ENCODE results near the gene TBX2.

DNA sequence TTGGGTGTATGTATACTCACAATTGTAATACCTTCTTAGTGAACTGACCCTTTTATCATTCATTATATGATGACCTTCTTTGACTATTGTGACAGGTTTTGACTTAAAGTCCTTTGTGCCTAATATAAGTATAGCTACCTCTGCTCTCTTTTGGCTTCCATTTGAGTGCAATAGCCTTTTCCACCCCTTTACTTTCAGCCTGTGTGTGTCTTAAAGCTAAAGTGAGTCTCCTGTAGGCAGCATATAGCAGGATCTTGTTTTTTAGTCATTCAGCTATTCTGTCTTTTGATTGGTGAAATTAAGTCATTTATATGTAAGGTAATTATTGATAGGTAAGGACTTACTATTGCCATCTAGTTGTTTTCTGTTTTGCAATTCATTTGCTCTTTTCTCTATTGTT is 36.6 kb downstream of the TBX2 start:
- TF ChIP-seq, protein P1, sequence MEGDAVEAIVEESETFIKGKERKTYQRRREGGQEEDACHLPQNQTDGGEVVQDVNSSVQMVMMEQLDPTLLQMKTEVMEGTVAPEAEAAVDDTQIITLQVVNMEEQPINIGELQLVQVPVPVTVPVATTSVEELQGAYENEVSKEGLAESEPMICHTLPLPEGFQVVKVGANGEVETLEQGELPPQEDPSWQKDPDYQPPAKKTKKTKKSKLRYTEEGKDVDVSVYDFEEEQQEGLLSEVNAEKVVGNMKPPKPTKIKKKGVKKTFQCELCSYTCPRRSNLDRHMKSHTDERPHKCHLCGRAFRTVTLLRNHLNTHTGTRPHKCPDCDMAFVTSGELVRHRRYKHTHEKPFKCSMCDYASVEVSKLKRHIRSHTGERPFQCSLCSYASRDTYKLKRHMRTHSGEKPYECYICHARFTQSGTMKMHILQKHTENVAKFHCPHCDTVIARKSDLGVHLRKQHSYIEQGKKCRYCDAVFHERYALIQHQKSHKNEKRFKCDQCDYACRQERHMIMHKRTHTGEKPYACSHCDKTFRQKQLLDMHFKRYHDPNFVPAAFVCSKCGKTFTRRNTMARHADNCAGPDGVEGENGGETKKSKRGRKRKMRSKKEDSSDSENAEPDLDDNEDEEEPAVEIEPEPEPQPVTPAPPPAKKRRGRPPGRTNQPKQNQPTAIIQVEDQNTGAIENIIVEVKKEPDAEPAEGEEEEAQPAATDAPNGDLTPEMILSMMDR (IDR thresholded peaks at IDR 0.05; ENCODE audit: low read depth, low read length, poor library complexity, severe bottlenecking): no peak
- no peak for TF ChIP-seq EZH2phosphoT487 (IDR thresholded peaks at IDR 0.05; ENCODE audit: borderline replicate concordance, low read length)
